Rectal smooth muscle tissue (tissue), 1 donor: ENCODE results near the gene CCSER1.

ENCODE experiments used
- H3K27ac ChIP-seq: one replicate; pipeline ENCODE4 v1.7.0; 2013; ENCODE audit warnings: low read depth, low read length, inconsistent platforms
- H3K27me3 ChIP-seq: one replicate; pipeline ENCODE4 v1.7.0; 2013; ENCODE audit warnings: low read length; ENCODE audit not compliant: control insufficient read depth, insufficient read depth
- H3K36me3 ChIP-seq: one replicate; pipeline ENCODE4 v1.7.0; 2013; ENCODE audit warnings: low read length; ENCODE audit not compliant: control insufficient read depth, insufficient read depth
- H3K4me1 ChIP-seq: one replicate; pipeline ENCODE4 v1.7.0; 2013; ENCODE audit warnings: low read length; ENCODE audit not compliant: control insufficient read depth, insufficient read depth
- H3K4me3 ChIP-seq: one replicate; pipeline ENCODE4 v1.7.0; 2013; ENCODE audit warnings: low read length
- H3K9ac ChIP-seq: one replicate; pipeline ENCODE4 v1.7.0; 2013; ENCODE audit warnings: low read length

Gene CCSER1

DNA sequence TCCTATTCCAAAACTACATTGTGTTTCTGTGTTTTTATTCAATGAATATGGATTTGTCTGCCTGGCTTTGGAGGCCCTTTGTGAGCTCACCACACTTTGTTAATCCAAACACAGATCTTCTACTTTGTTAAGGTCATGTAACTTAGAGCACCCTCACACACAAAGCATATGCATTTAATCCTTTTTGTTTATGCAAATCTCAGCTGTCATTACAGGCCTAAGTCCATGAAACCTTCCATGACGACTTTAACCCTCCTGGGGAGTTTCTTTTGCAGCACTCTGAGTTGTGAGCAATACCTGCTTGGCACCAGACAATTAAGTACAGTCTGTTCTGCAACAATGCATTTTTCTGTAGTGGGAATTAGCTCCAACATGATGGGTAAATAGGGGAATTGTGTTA lies 14.9 kb downstream of the CCSER1 start:
- Histone ChIP-seq H3K27me3 (no peaks in the 10 kb centered on the region), H3K27ac (no peak overlapping the region), H3K9ac (no peak overlapping the region), H3K36me3 (no peaks in the 10 kb centered on the region), H3K4me3 (no peak overlapping the region), H3K4me1 (no peaks in the 10 kb centered on the region)

DNA sequence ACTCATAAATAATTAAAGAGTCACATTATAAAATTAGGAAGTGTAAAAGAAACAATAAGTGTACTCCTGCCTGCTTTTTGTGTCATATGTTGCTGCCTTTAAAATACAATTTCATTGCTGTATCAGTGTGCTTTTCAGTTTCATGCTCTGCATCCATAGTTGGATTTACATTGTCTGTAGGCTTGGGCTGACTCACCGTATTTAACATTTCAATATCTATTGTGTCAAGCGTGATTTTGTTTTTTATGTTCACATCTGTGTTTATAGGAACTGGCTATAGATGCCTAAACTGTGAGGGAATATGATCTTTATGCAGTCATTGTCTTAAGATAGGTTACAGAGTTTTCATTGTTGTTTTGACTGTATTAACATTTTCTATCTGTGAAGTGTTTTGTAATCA lies 18.1 kb downstream of the CCSER1 start:
- no peaks in the 10 kb centered on the region for H3K27me3 ChIP-seq
- H3K9ac ChIP-seq: no peak overlapping the region
- H3K27ac ChIP-seq: no peak overlapping the region
- no peak overlapping the region for H3K4me3 ChIP-seq
- no peaks in the 10 kb centered on the region for H3K36me3 ChIP-seq
- no peaks in the 10 kb centered on the region for H3K4me1 ChIP-seq

DNA sequence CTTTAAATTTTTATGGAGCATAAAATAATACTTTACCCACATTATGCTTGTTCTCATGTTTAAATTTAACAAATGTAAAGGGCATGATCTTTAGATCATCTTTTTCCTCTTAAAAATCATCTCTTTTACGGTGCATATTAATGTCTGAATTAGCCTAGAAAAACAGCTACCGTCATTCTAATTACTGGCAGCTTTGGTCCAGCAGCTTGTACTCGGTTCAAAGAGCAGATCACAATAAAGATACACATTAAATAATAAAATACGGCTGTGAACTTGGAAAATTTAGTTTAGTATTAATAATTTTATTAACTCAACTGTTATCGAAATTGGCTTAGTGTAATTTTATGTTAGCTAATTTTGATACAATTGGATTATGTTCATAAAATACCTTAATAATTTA lies 19.1 kb downstream of the CCSER1 start:
- Histone ChIP-seq H3K36me3 (no peaks in the 10 kb centered on the region), H3K4me3 (no peak overlapping the region), H3K27me3 (no peaks in the 10 kb centered on the region), H3K27ac (no peak overlapping the region), H3K4me1 (no peaks in the 10 kb centered on the region), H3K9ac (no peak overlapping the region)

DNA sequence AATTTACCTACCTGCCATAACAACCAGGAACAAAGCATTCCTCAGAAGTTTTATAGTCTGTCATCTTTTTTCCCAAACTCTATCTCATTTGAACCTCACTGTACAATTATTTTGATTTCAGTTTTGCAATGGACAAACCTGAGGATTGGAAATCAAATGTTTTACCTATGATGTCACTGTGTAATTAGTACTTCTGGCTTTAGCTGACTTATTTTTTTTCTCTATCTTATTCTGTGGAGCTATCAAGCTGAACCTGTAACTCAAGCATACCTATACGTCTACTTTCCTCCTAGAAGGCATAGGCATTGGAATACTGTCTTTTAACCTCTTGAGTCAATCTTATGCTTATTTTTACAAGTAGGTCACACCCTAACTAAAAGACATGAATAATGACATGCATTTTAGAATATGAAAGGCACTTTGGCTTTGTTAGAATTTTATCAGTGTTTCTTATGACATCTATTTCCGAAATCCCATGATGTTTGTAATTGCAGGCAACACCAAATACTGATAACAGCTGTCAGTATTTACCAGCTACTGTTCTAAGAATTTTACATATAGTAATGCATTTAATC lies 21.5 kb downstream of the CCSER1 start:
- Histone ChIP-seq H3K27me3 (no peaks in the 10 kb centered on the region), H3K4me3 (no peak overlapping the region), H3K36me3 (no peaks in the 10 kb centered on the region), H3K9ac (no peak overlapping the region), H3K27ac (no peak overlapping the region), H3K4me1 (no peaks in the 10 kb centered on the region)

DNA sequence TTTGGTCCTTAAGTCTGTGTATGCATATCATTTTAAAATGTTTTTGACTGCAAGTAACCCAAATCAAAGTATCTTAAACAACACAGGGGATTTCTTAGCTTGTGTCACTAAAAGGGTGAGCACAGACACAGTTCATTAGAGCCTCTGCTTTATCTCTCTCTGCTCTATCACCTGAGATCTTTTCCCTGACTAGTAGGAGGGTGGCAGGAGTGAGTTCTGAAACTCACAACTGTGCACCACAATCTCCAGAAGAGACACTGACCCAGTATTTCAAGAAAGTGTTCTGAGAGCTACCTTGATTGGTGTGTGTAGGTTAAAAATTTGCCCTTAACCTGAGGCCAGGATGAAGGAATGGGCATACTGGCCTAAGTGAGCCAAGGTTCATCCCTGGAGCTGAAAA lies 24.8 kb downstream of the CCSER1 start:
- no peaks in the 10 kb centered on the region for H3K4me1 ChIP-seq
- H3K36me3 ChIP-seq: no peaks in the 10 kb centered on the region
- H3K27ac ChIP-seq: no peak overlapping the region
- no peak overlapping the region for H3K9ac ChIP-seq
- no peaks in the 10 kb centered on the region for H3K27me3 ChIP-seq
- H3K4me3 ChIP-seq: no peak overlapping the region

DNA sequence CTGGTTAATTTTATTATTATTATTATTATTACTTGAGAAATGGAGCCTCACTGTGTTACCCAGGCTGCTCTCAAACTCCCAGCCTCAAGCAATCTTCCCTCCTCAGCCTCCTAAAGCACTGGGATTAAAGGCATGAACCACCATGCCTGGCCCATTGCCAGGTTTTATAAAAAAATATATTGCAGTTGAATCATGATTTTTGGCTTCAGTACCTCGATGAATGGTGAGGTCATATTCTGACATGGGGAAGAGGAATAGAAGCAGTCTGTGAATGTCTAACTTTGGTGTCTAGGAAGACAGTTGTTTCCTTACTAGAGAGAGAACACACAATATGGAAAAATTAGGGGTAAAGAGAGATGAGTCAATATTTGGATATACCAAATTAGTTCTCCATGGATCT lies 32.0 kb downstream of the CCSER1 start:
- Histone ChIP-seq H3K4me3 (no peak overlapping the region), H3K36me3 (no peaks in the 10 kb centered on the region), H3K27ac (no peak overlapping the region), H3K4me1 (no peaks in the 10 kb centered on the region), H3K9ac (no peak overlapping the region), H3K27me3 (no peaks in the 10 kb centered on the region)

DNA sequence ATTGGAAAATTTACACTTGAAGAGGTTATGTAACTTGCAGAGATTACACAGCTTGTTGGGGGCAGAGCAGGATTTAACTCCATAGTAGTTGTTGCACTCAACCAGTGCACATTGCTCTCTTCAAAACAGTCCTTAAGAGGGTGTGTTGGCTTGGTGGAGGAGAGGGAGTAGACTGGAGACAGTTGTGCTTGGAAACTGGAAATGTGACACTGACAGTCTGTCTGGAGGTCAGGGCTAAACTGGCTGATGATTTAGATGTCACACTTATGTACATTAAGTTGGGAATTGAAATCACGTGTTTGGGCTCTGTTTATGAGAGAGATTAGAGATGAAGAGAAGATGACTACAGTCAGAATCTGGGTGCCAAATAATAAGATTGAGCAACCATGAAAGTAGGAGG lies 32.9 kb downstream of the CCSER1 start:
- H3K9ac ChIP-seq: no peak overlapping the region
- no peaks in the 10 kb centered on the region for H3K36me3 ChIP-seq

DNA sequence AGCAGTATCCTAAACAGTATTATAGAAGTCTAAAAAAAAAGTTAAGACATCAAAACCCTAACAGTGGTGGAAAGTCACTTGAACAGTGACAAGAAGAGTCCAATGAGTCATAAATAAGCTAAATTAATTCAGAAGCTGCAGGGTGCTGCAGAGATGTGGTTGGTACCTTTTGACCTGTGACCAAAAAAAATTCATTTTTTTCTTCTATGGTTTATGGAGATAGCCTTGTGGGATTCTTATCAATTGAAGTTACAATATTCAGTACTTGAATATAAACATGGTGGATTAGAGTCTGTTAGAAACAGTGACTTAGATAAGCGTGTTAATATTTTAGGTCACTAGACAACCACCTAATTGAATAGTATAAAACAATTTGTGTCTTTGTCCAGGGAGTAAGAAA lies 35.4 kb downstream of the CCSER1 start:
- Histone ChIP-seq H3K27me3 (no peaks in the 10 kb centered on the region), H3K4me3 (no peak overlapping the region), H3K36me3 (no peaks in the 10 kb centered on the region), H3K27ac (no peak overlapping the region), H3K4me1 (no peaks in the 10 kb centered on the region), H3K9ac (no peak overlapping the region)

More for the DNA sequence above, 32.9 kb downstream of the CCSER1 start:
- Histone ChIP-seq H3K4me3 (no peak overlapping the region), H3K4me1 (no peaks in the 10 kb centered on the region), H3K27ac (no peak overlapping the region), H3K27me3 (no peaks in the 10 kb centered on the region)

DNA sequence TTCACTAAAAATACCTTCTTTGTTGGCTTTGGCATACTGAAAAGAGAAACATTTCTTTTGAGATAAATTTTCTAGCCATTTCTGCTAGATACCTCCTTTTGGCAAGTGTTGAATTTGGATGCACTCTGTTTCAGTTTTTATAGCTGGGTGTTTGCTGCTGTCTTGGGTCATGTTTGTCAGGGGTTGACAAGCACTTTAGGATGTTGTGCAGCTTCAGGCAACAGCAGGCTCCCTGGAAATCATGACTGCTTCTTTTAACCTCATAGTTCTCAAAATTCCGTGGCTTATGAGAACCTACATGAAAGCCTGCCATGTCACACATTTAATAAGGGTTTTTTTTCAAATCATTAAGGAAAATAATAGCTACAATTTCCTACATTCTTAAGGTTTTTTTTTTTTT lies 36.7 kb downstream of the CCSER1 start:
- Histone ChIP-seq H3K4me3 (no peak overlapping the region), H3K27me3 (no peaks in the 10 kb centered on the region), H3K36me3 (no peaks in the 10 kb centered on the region), H3K4me1 (no peaks in the 10 kb centered on the region), H3K27ac (no peak overlapping the region), H3K9ac (no peak overlapping the region)

DNA sequence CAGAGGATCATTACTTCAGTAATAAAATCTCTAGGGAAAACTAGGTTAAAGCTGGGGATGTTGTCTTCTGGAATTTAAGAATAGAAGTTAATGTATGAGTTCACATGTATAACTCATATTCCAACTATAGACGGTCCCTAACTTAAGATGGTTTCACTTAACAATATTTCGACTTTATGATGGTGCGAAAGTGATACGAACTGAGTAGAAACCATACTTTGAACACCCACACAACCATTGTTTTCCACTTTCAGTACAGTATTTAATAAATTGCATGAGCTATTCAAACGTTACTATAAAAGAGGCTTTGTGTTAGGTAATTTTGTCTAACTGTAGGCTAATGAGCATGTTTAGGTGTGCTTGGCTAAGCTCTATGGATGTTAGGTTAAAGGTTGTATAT lies 38.7 kb downstream of the CCSER1 start:
- H3K4me3 ChIP-seq: no peak overlapping the region
- no peaks in the 10 kb centered on the region for H3K27me3 ChIP-seq
- H3K27ac ChIP-seq: no peak overlapping the region
- no peak overlapping the region for H3K9ac ChIP-seq
- no peaks in the 10 kb centered on the region for H3K36me3 ChIP-seq
- H3K4me1 ChIP-seq: no peaks in the 10 kb centered on the region

DNA sequence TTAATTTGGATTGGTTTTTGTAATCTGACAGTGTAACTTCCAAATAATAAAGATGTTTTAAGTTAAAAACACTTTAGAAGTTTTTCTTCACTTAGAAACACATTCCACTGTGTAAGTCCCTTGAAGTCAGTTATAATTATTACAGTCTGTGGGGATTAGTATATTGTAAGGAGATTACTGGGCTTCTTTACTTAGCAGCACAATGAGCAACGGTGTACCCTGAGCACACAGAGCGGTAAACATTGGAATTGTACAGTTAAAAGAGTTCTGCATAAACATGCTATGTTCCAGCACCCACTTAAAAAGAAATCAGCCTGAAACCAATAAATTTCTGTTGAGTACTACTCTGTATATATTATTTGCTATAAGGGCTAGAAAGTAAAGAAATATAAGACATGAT lies 44.3 kb downstream of the CCSER1 start:
- no peak overlapping the region for H3K4me3 ChIP-seq
- H3K27me3 ChIP-seq: no peaks in the 10 kb centered on the region
- no peaks in the 10 kb centered on the region for H3K36me3 ChIP-seq
- H3K9ac ChIP-seq: no peak overlapping the region
- no peaks in the 10 kb centered on the region for H3K4me1 ChIP-seq
- no peak overlapping the region for H3K27ac ChIP-seq

DNA sequence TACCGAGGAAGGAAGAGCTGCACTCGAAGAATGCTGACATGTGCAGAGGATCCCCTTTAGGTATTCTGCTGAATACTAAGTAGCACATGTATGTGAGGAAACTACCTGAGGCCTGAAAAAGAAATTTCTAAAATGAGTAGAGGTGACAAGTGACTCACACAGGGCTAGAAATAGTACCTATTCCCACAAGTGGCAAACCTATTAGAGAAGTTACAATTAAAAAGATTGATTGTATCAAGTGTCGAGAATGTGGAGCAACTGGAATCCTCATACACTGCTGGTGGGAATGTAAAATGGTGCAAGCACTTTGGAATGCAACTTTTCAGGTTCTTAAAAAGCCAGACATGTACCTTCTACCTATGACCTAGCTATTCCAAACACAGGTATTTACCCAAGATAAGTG lies 47.4 kb downstream of the CCSER1 start:
- H3K27ac ChIP-seq: no peak overlapping the region
- H3K4me3 ChIP-seq: no peak overlapping the region
- no peak overlapping the region for H3K9ac ChIP-seq
- no peaks in the 10 kb centered on the region for H3K36me3 ChIP-seq
- H3K27me3 ChIP-seq: no peaks in the 10 kb centered on the region
- H3K4me1 ChIP-seq: no peaks in the 10 kb centered on the region

DNA sequence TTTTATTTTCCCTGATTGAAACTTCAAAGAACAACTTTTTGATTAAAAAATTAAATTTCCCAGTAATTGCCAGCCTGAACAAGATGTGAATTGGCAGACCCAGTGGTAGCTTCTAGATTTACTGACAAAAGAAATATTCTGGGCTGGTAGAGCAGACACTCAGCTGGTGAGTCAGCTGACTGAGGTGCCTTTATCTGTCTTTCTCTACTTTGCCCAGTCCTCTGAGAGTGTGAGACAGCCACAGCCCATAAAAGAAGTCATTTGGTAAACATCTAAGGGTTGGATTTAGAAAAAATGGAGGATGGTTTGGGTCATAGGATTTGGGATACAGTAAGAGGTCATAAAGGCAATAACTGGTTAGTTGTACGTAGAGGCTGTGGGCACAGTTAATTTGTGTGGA lies 54.5 kb downstream of the CCSER1 start:
- Histone ChIP-seq H3K9ac (no peak overlapping the region), H3K4me1 (no peaks in the 10 kb centered on the region), H3K36me3 (no peaks in the 10 kb centered on the region), H3K27ac (no peak overlapping the region), H3K4me3 (no peak overlapping the region), H3K27me3 (no peaks in the 10 kb centered on the region)
